SK-N-SH (cell line): Measurements from ENCODE around the gene SMKR1. TPM values are rescaled to one million over a fixed set of nuclear protein-coding genes. Genes with fewer than 3 reads are reported as not detected.

ENCODE experiments used
- CTCF ChIA-PET: fragments of 300-600, 350-600 bp; formaldehyde crosslinking; extraction: SDS; loops from one replicate; lab custom pipeline; 2021; lab: Yijun Ruan, JAX
- POLR2A ChIA-PET: fragments of 350-600 bp; sonication (Branson Sonifier 250); formaldehyde crosslinking; extraction: SDS; loops from one replicate; lab custom pipeline; 2020; ENCODE audit warnings: antibody characterized with exemption, inconsistent platforms; lab: Yijun Ruan, JAX
- DNase-seq: peaks from one replicate; pipeline ENCODE4 v3.0.0; 2012
- H2AFZ ChIP-seq: fragments of 200-600 bp; sonication (generic); 2 replicates; pipeline ENCODE4 v1.8.1; 2016; ENCODE audit warnings: antibody characterized with exemption, mild to moderate bottlenecking, low read depth
- H3F3A ChIP-seq: fragments of 200-600 bp; sonication (generic); replicated peaks from 2 replicates; pipeline ENCODE3; 2016; ENCODE audit warnings: antibody characterized with exemption, mild to moderate bottlenecking; ENCODE audit not compliant: insufficient read depth
- H3K27ac ChIP-seq, 2 experiments: fragments of 200-500 bp in 1 of 2; fragments of 200-600 bp in 1 of 2; sonication (Bioruptor generic) in 1 of 2; sonication (generic), shearing (Covaris generic) in 1 of 2; 2 replicates each; pipeline versions ENCODE4 v1.5.1 to v1.6.1; 2014 to 2016; ENCODE audit warnings: low read depth in 2 of 2, inconsistent platforms in 1 of 2, low read length in 1 of 2, mild to moderate bottlenecking in 1 of 2, mixed read lengths in 1 of 2
- H3K27me3 ChIP-seq: fragments of 200-600 bp; sonication (generic), shearing (Covaris generic); 2 replicates; pipeline ENCODE4 v1.6.1; 2016; ENCODE audit warnings: mixed run types; ENCODE audit not compliant: insufficient read depth
- H3K36me3 ChIP-seq, 2 experiments: fragments of 200-500 bp in 1 of 2; fragments of 200-600 bp in 1 of 2; sonication (Bioruptor generic) in 1 of 2; sonication (generic) in 1 of 2; replicated peaks in 1 of 2; 2 replicates each; pipeline versions ENCODE3 to v1.5.1; 2014 to 2016; ENCODE audit warnings: low read length in 1 of 2, mild to moderate bottlenecking in 1 of 2; ENCODE audit not compliant: insufficient read depth in 2 of 2, control insufficient read depth in 1 of 2
- H3K4me1 ChIP-seq, 2 experiments: fragments of 200-500 bp in 1 of 2; fragments of 200-600 bp in 1 of 2; sonication (Bioruptor generic) in 1 of 2; sonication (generic), shearing (Covaris generic) in 1 of 2; 2 replicates each; pipeline versions ENCODE4 v1.5.1 to v1.6.1; 2014 to 2016; ENCODE audit warnings: low read depth in 1 of 2, low read length in 1 of 2, mixed run types in 1 of 2; ENCODE audit not compliant: insufficient read depth in 2 of 2, control insufficient read depth in 1 of 2
- H3K4me2 ChIP-seq: fragments of 200-600 bp; sonication (generic), shearing (Covaris generic); 2 replicates; pipeline ENCODE4 v1.6.1; 2017; ENCODE audit warnings: mixed run types
- H3K4me3 ChIP-seq, 2 experiments: fragments of 200-500 bp in 1 of 2; fragments of 200-600 bp in 1 of 2; sonication (Bioruptor generic) in 1 of 2; sonication (generic), shearing (Covaris generic) in 1 of 2; 2 replicates each; pipeline versions ENCODE4 v1.5.1 to v1.8.1; 2014 to 2016; ENCODE audit warnings: low read depth in 2 of 2, inconsistent platforms in 1 of 2, low read length in 1 of 2, mild to moderate bottlenecking in 1 of 2, mixed read lengths in 1 of 2, moderate library complexity in 1 of 2
- H3K79me2 ChIP-seq: fragments of 200-600 bp; sonication (generic); 2 replicates; pipeline ENCODE4 v1.8.1; 2017; ENCODE audit warnings: mild to moderate bottlenecking; ENCODE audit not compliant: insufficient read depth
- H3K9ac ChIP-seq: fragments of 200-600 bp; sonication (generic); 2 replicates; pipeline ENCODE4 v1.6.1; 2017; ENCODE audit warnings: mixed run types
- H3K9me2 ChIP-seq: fragments of 200-600 bp; sonication (generic); 2 replicates; pipeline ENCODE4 v1.6.1; 2017; ENCODE audit warnings: mixed run types
- H3K9me3 ChIP-seq: fragments of 200-600 bp; sonication (generic); 2 replicates; pipeline ENCODE4 v1.6.1; 2017; ENCODE audit warnings: mixed run types, mild to moderate bottlenecking, moderate library complexity
- H4K20me1 ChIP-seq: fragments of 200-600 bp; sonication (generic); 2 replicates; pipeline ENCODE4 v1.6.1; 2017; ENCODE audit warnings: mild to moderate bottlenecking, mixed run types; ENCODE audit not compliant: insufficient read depth
- CTCF ChIP-seq: fragments of 200-600 bp; sonication (generic); IDR thresholded peaks from 2 replicates; pipeline ENCODE4 v1.6.1; 2017; ENCODE audit warnings: antibody characterized with exemption, mild to moderate bottlenecking, moderate library complexity
- ELF1 ChIP-seq: IDR thresholded peaks from 2 replicates; pipeline ENCODE4 v1.4.0; 2012
- FOSL2 ChIP-seq: IDR thresholded peaks from 2 replicates; pipeline ENCODE4 v1.4.0; 2012; ENCODE audit warnings: low read depth, mild to moderate bottlenecking, moderate library complexity, borderline replicate concordance
- FOXM1 ChIP-seq: IDR thresholded peaks from 2 replicates; pipeline ENCODE4 v1.4.0; 2012; ENCODE audit warnings: low read depth, mild to moderate bottlenecking
- IRF3 ChIP-seq: fragments of 150-350 bp; IDR thresholded peaks from 2 replicates; pipeline ENCODE4 v1.6.1; 2016; ENCODE audit warnings: mild to moderate bottlenecking, low read depth, low read length
- JUND ChIP-seq: IDR thresholded peaks from 2 replicates; pipeline ENCODE4 v1.4.0; 2012
- MAX ChIP-seq: IDR thresholded peaks from 2 replicates; pipeline ENCODE4 v1.4.0; 2012; ENCODE audit warnings: low read depth
- MXI1 ChIP-seq: IDR thresholded peaks from 2 replicates; pipeline ENCODE4 v1.6.1; 2012; ENCODE audit warnings: mild to moderate bottlenecking, low read depth, low read length, improper control_type of control experiment
- POLR2AphosphoS5 ChIP-seq: IDR thresholded peaks from 2 replicates; pipeline ENCODE4 v1.6.1; 2012; ENCODE audit warnings: low read depth, low read length
- RFX5 ChIP-seq: IDR thresholded peaks from 2 replicates; pipeline ENCODE4 v1.6.1; 2012; ENCODE audit warnings: mild to moderate bottlenecking, improper control_type of control experiment, low read length
- SIN3A ChIP-seq: IDR thresholded peaks from 2 replicates; pipeline ENCODE4 v1.6.1; 2012; ENCODE audit warnings: low read depth, mild to moderate bottlenecking, low read length, moderate library complexity, borderline replicate concordance
- TCF12 ChIP-seq: IDR thresholded peaks from 2 replicates; pipeline ENCODE4 v1.4.0; 2012
- TEAD4 ChIP-seq: IDR thresholded peaks from 2 replicates; pipeline ENCODE4 v1.4.0; 2012; ENCODE audit warnings: mild to moderate bottlenecking, borderline replicate concordance; ENCODE audit not compliant: insufficient read depth
- USF2 ChIP-seq: fragments of 150-350 bp; IDR thresholded peaks from 2 replicates; pipeline ENCODE4 v1.6.1; 2017; ENCODE audit warnings: antibody characterized with exemption, low read length, low read depth, borderline replicate concordance
- WGBS: methylation state at CpG from one replicate; pipeline ENCODE4 v1.1.6; 2017; ENCODE audit warnings: low lambda C conversion rate; 5-methylcytosine and 5-hydroxymethylcytosine counted together
- polyA plus RNA-seq, 3 experiments: library from polyadenylated mRNA; depleted of rRNA; stranded (reverse); fragments of >200 nt; gene quantifications; 2 replicates each; pipeline ENCODE4 v1.2.3, GENCODE V29; 2012

SMKR1 gene
- polyA plus RNA-seq, 1 of the 3 experiments (the other 2 are of a cell fraction): 8.1 TPM

GRCh38 chr7:129525225-129525862, 23.0 kb downstream of the SMKR1 start:
- WGBS: 89% methylated on average over 9 of the region's 9 CpGs
- H3K79me2 ChIP-seq: no peaks in the 10 kb centered on the region
- H3K9ac ChIP-seq: no peak overlapping the region
- H3F3A ChIP-seq: no peaks in the 10 kb centered on the region
- H3K4me2 ChIP-seq: no peak overlapping the region
- H3K27ac ChIP-seq: no peak overlapping the region
- no peaks in the 10 kb centered on the region for H3K36me3 ChIP-seq
- no peak for DNase-seq
- no peaks in the 10 kb centered on the region for H4K20me1 ChIP-seq
- no peaks in the 10 kb centered on the region for H3K9me2 ChIP-seq
- H2AFZ ChIP-seq: no peak overlapping the region
- ChIA-PET CTCF (no interaction called here), POLR2A (no interaction called here)
- TF ChIP-seq TEAD4 (no peak), CTCF (no peak), SIN3A (no peak), MAX (no peak), ELF1 (no peak), FOSL2 (no peak), JUND (no peak), TCF12 (no peak), RFX5 (no peak)
- no peaks in the 10 kb centered on the region for H3K9me3 ChIP-seq
- peaks cover 0 to 5% of the 10 kb centered on the region in 2 experiments; a peak in 1 of 4 replicates for H3K4me1 ChIP-seq
- 0 out of 2 replicates have a peak, but pooled peaks cover 8% of the 10 kb centered on the region for H3K27me3 ChIP-seq
- H3K4me3 ChIP-seq: no peak overlapping the region

GRCh38 chr7:129529643-129530042, 27.3 kb downstream of the SMKR1 start:
- DNase-seq: no peak
- Histone ChIP-seq H3K9me2 (no peaks in the 10 kb centered on the region), H3K4me3 (no peak overlapping the region), H3K27ac (no peak overlapping the region), H3K4me1 (peaks cover 0 to 9% of the 10 kb centered on the region in 2 experiments; a peak in 1 of 4 replicates), H3F3A (no peaks in the 10 kb centered on the region), H3K27me3 (no peaks in the 10 kb centered on the region), H3K4me2 (no peak overlapping the region), H3K36me3 (no peaks in the 10 kb centered on the region), H3K9me3 (no peaks in the 10 kb centered on the region), H3K9ac (no peak overlapping the region), H4K20me1 (no peaks in the 10 kb centered on the region), H2AFZ (no peak overlapping the region), H3K79me2 (no peaks in the 10 kb centered on the region)
- ChIA-PET POLR2A (no interaction called here), CTCF (interaction anchor here (1.0 to 1.9 kb wide), 3 partner anchors 12 to 46 kb away, joined by 3 to 5 read pairs (median 5); no protein-coding TSS in a partner anchor)
- TF ChIP-seq USF2 (no peak), MXI1 (no peak), FOXM1 (no peak), TCF12 (no peak), POLR2AphosphoS5 (no peak), IRF3 (no peak)
- WGBS: 96% methylated on average over 4 of the region's 4 CpGs
